ENCODE results near the gene AHCYL2.

Gene AHCYL2

DNA sequence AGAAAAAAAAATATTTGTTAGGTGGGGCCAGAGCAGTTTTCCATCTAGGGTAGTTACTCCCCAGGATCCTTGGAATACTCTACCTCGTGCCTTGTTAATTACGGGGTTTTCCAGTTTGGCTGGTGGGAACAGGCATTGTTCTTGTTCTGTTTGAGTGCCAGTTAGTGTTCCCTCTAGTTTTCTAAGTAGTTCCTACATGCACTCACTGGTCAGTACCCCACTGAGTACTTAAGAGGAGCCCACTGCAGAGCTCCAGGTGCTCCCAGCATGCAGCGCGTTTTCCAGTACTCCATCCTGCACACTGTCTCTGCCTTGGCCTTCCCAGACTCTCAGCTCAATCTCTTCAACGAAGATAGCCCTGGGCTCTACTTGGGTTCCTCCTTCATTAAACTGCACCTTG, 58.0 kb downstream of the AHCYL2 start:
- in situ Hi-C loops (cut with HindIII; ENCODE audit: low sequenced_read_pairs) = no loop called here
- H3K4me3 ChIP-seq (ENCODE audit: low read depth, low read length) = no peak overlapping the region
- no peak for TF ChIP-seq CTCF (IDR thresholded peaks at IDR 0.05; ENCODE audit: low read depth, low read length, missing control alignments)
- no peak for DNase-seq (ENCODE audit: low read depth)

GRCh38 chr7:129283936-129284335, 59.1 kb downstream of the AHCYL2 start:
- no peak overlapping the region for H3K4me3 ChIP-seq (ENCODE audit: low read depth, low read length)
- DNase-seq (ENCODE audit: low read depth) = no peak
- in situ Hi-C loops (cut with HindIII; ENCODE audit: low sequenced_read_pairs) = no loop called here
- TF ChIP-seq CTCF (IDR thresholded peaks at IDR 0.05; ENCODE audit: low read depth, low read length, missing control alignments) = no peak

- no peak for TF ChIP-seq CTCF (IDR thresholded peaks at IDR 0.05; ENCODE audit: low read depth, low read length, missing control alignments)
- DNase-seq (ENCODE audit: low read depth) = no peak
- in situ Hi-C loops (cut with HindIII; ENCODE audit: low sequenced_read_pairs) = no loop called here
Measured at GRCh38 chr7:129285111-129285510, 60.3 kb downstream of the AHCYL2 start.

GRCh38 chr7:129292861-129293260, 68.0 kb downstream of the AHCYL2 start:
- H3K4me3 ChIP-seq (ENCODE audit: low read depth, low read length) = no peak overlapping the region
- in situ Hi-C loops (cut with HindIII; ENCODE audit: low sequenced_read_pairs) = no loop called here
- DNase-seq (ENCODE audit: low read depth) = no peak
- TF ChIP-seq CTCF (IDR thresholded peaks at IDR 0.05; ENCODE audit: low read depth, low read length, missing control alignments) = no peak

More at GRCh38 chr7:129285111-129285510, 60.3 kb downstream of the AHCYL2 start:
- H3K4me3 ChIP-seq (ENCODE audit: low read depth, low read length) = no peak overlapping the region

GRCh38 chr7:129295015-129295423, 70.2 kb downstream of the AHCYL2 start:
- no peak for TF ChIP-seq CTCF (IDR thresholded peaks at IDR 0.05; ENCODE audit: low read depth, low read length, missing control alignments)
- in situ Hi-C loops (cut with HindIII; ENCODE audit: low sequenced_read_pairs) = loop anchor here (5.0 kb wide), 1 partner anchor 83 kb away; no protein-coding TSS in a partner anchor
- no peak for DNase-seq (ENCODE audit: low read depth)
- H3K4me3 ChIP-seq (ENCODE audit: low read depth, low read length) = no peak overlapping the region

GRCh38 chr7:129298268-129298893, 73.6 kb downstream of the AHCYL2 start:
- no peak overlapping the region for H3K4me3 ChIP-seq (ENCODE audit: low read depth, low read length)
- peak; percentile 35 for DNase-seq (ENCODE audit: low read depth)
- peak; percentile 77 for TF ChIP-seq CTCF (IDR thresholded peaks at IDR 0.05; ENCODE audit: low read depth, low read length, missing control alignments)
- in situ Hi-C loops (cut with HindIII; ENCODE audit: low sequenced_read_pairs) = loop anchor here (5.0 kb wide), 1 partner anchor 86 kb away; no protein-coding TSS in a partner anchor

Measured in astrocyte of the cerebellum (primary cell).